Gastrocnemius medialis (tissue), 4 donors: ENCODE results near the gene TEX54. TPM values are rescaled to one million over a fixed set of nuclear protein-coding genes. Genes with fewer than 3 reads are reported as not detected.

Experiments used
- ATAC-seq, 2 donors: fragments of 150-250 bp; one replicate each; pipeline ENCODE4 v1.9.1; 2016
- DNase-seq, 2 donors: peaks; one replicate each; pipeline ENCODE4 v3.0.0-alpha.2; 2019
- H3K27ac ChIP-seq, 4 donors: fragments of 200-600 bp; sonication (generic); 1 replicate in 1 of 4; 2 replicates in 3 of 4; pipeline ENCODE4 v1.5.1; 2016 to 2018; ENCODE audit warnings: mild to moderate bottlenecking in 2 of 4, moderate library complexity in 1 of 4
- H3K27me3 ChIP-seq, 3 donors: fragments of 200-600 bp; sonication (generic) in 2 of 3; 1 replicate in 1 of 3; 2 replicates in 2 of 3; pipeline versions ENCODE4 v1.5.1 to v1.6.0; 2016 to 2019; ENCODE audit warnings: mild to moderate bottlenecking in 1 of 3, moderate library complexity in 1 of 3
- H3K36me3 ChIP-seq, 2 donors: fragments of 200-600 bp; sonication (generic) in 1 of 2; one replicate each; pipeline ENCODE4 v1.5.1; 2017 to 2018
- H3K4me1 ChIP-seq, 2 donors: fragments of 200-600 bp; sonication (generic) in 1 of 2; one replicate each; pipeline ENCODE4 v1.5.1; 2016 to 2017; ENCODE audit warnings: mild to moderate bottlenecking in 2 of 2
- H3K4me3 ChIP-seq, 4 donors: fragments of 200-600 bp; sonication (generic) in 3 of 4; 1 replicate in 1 of 4; 2 replicates in 3 of 4; pipeline ENCODE4 v1.5.1; 2016 to 2019; ENCODE audit warnings: mild to moderate bottlenecking in 2 of 4
- H3K9me3 ChIP-seq, 3 donors: fragments of 200-600 bp; sonication (generic) in 2 of 3; 1 replicate in 1 of 3; 2 replicates in 2 of 3; pipeline ENCODE4 v1.5.1; 2016 to 2019
- CTCF ChIP-seq, 5 experiments: fragments of 450-650 bp in 3 of 5; fragments of 200-600 bp in 2 of 5; sonication (generic) in 2 of 5; IDR thresholded peaks in 4 of 5; conservative IDR thresholded peaks in 1 of 5; 1 replicate in 4 of 5; 2 replicates in 1 of 5; pipeline ENCODE4 v1.5.1; 2016 to 2019; ENCODE audit warnings: antibody characterized with exemption in 5 of 5, mild to moderate bottlenecking in 3 of 5, moderate library complexity in 3 of 5
- POLR2A ChIP-seq, 2 donors: fragments of 450-650 bp; IDR thresholded peaks; one replicate each; pipeline ENCODE4 v1.6.1; 2017; ENCODE audit warnings: antibody characterized with exemption in 2 of 2, mild to moderate bottlenecking in 2 of 2, moderate library complexity in 2 of 2
- in situ Hi-C, 4 donors: fragments of 200-750 bp; cut with MboI; loops; one replicate each; pipeline versions ENCODE4 v1.15.0 to v1.8.0; 2017; ENCODE audit warnings: low sequenced_read_pairs in 4 of 4
- intact Hi-C: fragments of 100-400 bp; cut with DNase I; formaldehyde crosslinking; loops from one replicate; pipeline ENCODE4 v1.15.1; 2023; ENCODE audit warnings: low total_unique reads
- total RNA-seq, 4 donors: library from RNA; depleted of rRNA; stranded (reverse); fragments of >200 nt; gene quantifications; one replicate each; pipeline versions ENCODE4 v1.1.0 to v1.2.3, GENCODE V29; 2016

The TEX54 gene
- not detected for total RNA-seq

- in situ Hi-C loops: no loop called here
- H3K27me3 ChIP-seq: no peaks in the 10 kb centered on the region
- H3K9me3 ChIP-seq: no peaks in the 10 kb centered on the region
- H3K27ac ChIP-seq: peak within 1 kb of the TSS; percentile 92 to 100 (median 96)
- H3K4me1 ChIP-seq: peaks cover 30 to 32% of the 10 kb centered on the region in 2 donors
- TF ChIP-seq POLR2A (IDR thresholded peaks at IDR 0.05) (no peak), CTCF (IDR thresholded peaks at IDR 0.05 in 4 of 5, conservative IDR thresholded peaks at IDR 0.05 in 1 of 5) (no peak)
- ATAC-seq (peak; percentile 35 to 42), DNase-seq (peak in 1 of 2 donors; percentile 57)
- intact Hi-C loops: loop anchor here (1.0 to 2.0 kb wide), 3 partner anchors 8 to 45 kb away; partner anchors contain the start of gene TMEM179B
- H3K4me3 ChIP-seq: peak within 1 kb of the TSS; percentile 83 to 100 (median 94)
- H3K36me3 ChIP-seq: peaks cover 0 to 42% of the 10 kb centered on the region in 2 donors
Observed at GRCh38 chr11:62832336-62833234, at the start of gene TEX54. Gene TEX54 (minus strand): TSS chr11:62832841.

- TF ChIP-seq CTCF (IDR thresholded peaks at IDR 0.05 in 4 of 5, conservative IDR thresholded peaks at IDR 0.05 in 1 of 5): no peak
- no peak for TF ChIP-seq POLR2A (IDR thresholded peaks at IDR 0.05)
- Histone ChIP-seq H3K9me3 (no peaks in the 10 kb centered on the region), H3K4me1 (peaks cover 36 to 39% of the 10 kb centered on the region in 2 donors), H3K27me3 (no peaks in the 10 kb centered on the region), H3K4me3 (peak overlapping the region; percentile 78 to 99 (median 97)), H3K27ac (peak overlapping the region; percentile 96 to 100 (median 98)), H3K36me3 (peaks cover 13 to 51% of the 10 kb centered on the region in 2 donors)
- ATAC-seq (no peak), DNase-seq (no peak)
- intact Hi-C loops: no loop called here
- in situ Hi-C loops: loop anchor here in 1 of 4 donors (25.0 kb wide), 1 partner anchor 770 kb away; the partner anchor contains the start of gene INCENP
Observed at GRCh38 chr11:62882431-62882749, 49.7 kb upstream of the TEX54 start.

GRCh38 chr11:62881579-62882430, 49.2 kb upstream of the TEX54 start:
- no peak for TF ChIP-seq CTCF (IDR thresholded peaks at IDR 0.05 in 4 of 5, conservative IDR thresholded peaks at IDR 0.05 in 1 of 5)
- peak in 1 of 2 donors; percentile 61 for TF ChIP-seq POLR2A (IDR thresholded peaks at IDR 0.05)
- DNase-seq: peak; percentile 96 to 97
- Histone ChIP-seq H3K9me3 (no peaks in the 10 kb centered on the region), H3K27ac (peak overlapping the region; percentile 96 to 100 (median 98)), H3K4me1 (peaks cover 36 to 39% of the 10 kb centered on the region in 2 donors), H3K4me3 (peak overlapping the region; percentile 78 to 99 (median 97)), H3K36me3 (peaks cover 11 to 45% of the 10 kb centered on the region in 2 donors), H3K27me3 (no peaks in the 10 kb centered on the region)
- in situ Hi-C loops: loop anchor here in 1 of 4 donors (25.0 kb wide), 1 partner anchor 770 kb away; the partner anchor contains the start of gene INCENP
- intact Hi-C loops: loop anchor here (1.0 to 2.0 kb wide), 5 partner anchors 27 to 911 kb away; partner anchors contain the start of gene NXF1
- ATAC-seq: peak; percentile 81

GRCh38 chr11:62880803-62881578, 48.4 kb upstream of the TEX54 start, which contains the start of gene SLC3A2:
Gene SLC3A2 (plus strand): TSS chr11:62880896. CDS start chr11:62881024, 128 bp downstream.
- peaks cover 36 to 39% of the 10 kb centered on the region in 2 donors for H3K4me1 ChIP-seq

More at GRCh38 chr11:62880803-62881578, 48.4 kb upstream of the TEX54 start, which contains the start of gene SLC3A2:
- peak; percentile 43 to 81 (median 61) for TF ChIP-seq CTCF (IDR thresholded peaks at IDR 0.05 in 4 of 5, conservative IDR thresholded peaks at IDR 0.05 in 1 of 5)
- peak; percentile 99 for TF ChIP-seq POLR2A (IDR thresholded peaks at IDR 0.05)
- H3K27me3 ChIP-seq: no peaks in the 10 kb centered on the region
- H3K4me3 ChIP-seq: peak within 1 kb of the TSS; percentile 78 to 99 (median 97)
- H3K9me3 ChIP-seq: no peaks in the 10 kb centered on the region
- in situ Hi-C loops: loop anchor here in 1 of 4 donors (25.0 kb wide), 1 partner anchor 769 kb away; the partner anchor contains the start of gene INCENP
- intact Hi-C loops: loop anchor here (1.0 to 2.0 kb wide), 6 partner anchors 26 to 910 kb away; partner anchors contain the start of genes NXF1 and TMEM179B
- DNase-seq: peak; percentile 86 to 90
- peaks cover 10 to 37% of the 10 kb centered on the region in 2 donors for H3K36me3 ChIP-seq
- peak; percentile 76 to 80 for ATAC-seq
- peak within 1 kb of the TSS; percentile 96 to 100 (median 98) for H3K27ac ChIP-seq
